Skeletal muscle tissue (tissue), 4 donors: ENCODE measurements around the gene HRH2. TPM values are rescaled to one million over a fixed set of nuclear protein-coding genes. Genes with fewer than 3 reads are reported as not detected.

Experiments
- H3K27ac ChIP-seq: one replicate; pipeline ENCODE4 v1.7.0; 2013; ENCODE audit warnings: mild to moderate bottlenecking, low read depth, low read length, inconsistent platforms
- H3K27me3 ChIP-seq, 3 donors: one replicate each; pipeline ENCODE4 v1.7.0; 2013; ENCODE audit warnings: low read length in 3 of 3; ENCODE audit not compliant: control insufficient read depth in 3 of 3, insufficient read depth in 3 of 3
- H3K36me3 ChIP-seq, 3 donors: one replicate each; pipeline ENCODE4 v1.7.0; 2013; ENCODE audit warnings: low read length in 3 of 3; ENCODE audit not compliant: control insufficient read depth in 3 of 3, insufficient read depth in 3 of 3
- H3K4me1 ChIP-seq, 3 donors: one replicate each; pipeline ENCODE4 v1.7.0; 2013; ENCODE audit warnings: low read length in 3 of 3, mild to moderate bottlenecking in 3 of 3; ENCODE audit not compliant: control insufficient read depth in 3 of 3, insufficient read depth in 3 of 3
- H3K4me3 ChIP-seq, 3 donors: one replicate each; pipeline ENCODE4 v1.7.0; 2013; ENCODE audit warnings: low read length in 3 of 3
- H3K9ac ChIP-seq, 3 donors: one replicate each; pipeline ENCODE4 v1.7.0; 2013; ENCODE audit warnings: low read length in 3 of 3, mild to moderate bottlenecking in 3 of 3, moderate library complexity in 2 of 3, low read depth in 1 of 3
- H3K9me3 ChIP-seq, 3 donors: one replicate each; pipeline ENCODE4 v1.7.0; 2013; ENCODE audit warnings: low read length in 3 of 3; ENCODE audit not compliant: control insufficient read depth in 3 of 3
- total RNA-seq: library from RNA; depleted of rRNA; stranded (reverse); fragments of >200 nt; gene quantifications from one replicate; pipeline ENCODE4 v1.2.3, GENCODE V29; 2014
- donor health status: Osteomylitis.

HRH2 gene
- total RNA-seq, 1 donor from 2014 or later: 1.0 TPM

- H3K4me3 ChIP-seq: no peak overlapping the region
- H3K4me1 ChIP-seq: peaks cover 2 to 25% (median 12%) of the 10 kb centered on the region in 3 donors
- peaks cover 2 to 16% (median 6%) of the 10 kb centered on the region in 3 donors for H3K27me3 ChIP-seq
- no peak overlapping the region for H3K9ac ChIP-seq
- H3K9me3 ChIP-seq: no peaks in the 10 kb centered on the region
- peak overlapping the region; percentile 44 for H3K27ac ChIP-seq
- H3K36me3 ChIP-seq: no peaks in the 10 kb centered on the region
Observed at GRCh38 chr5:175694371-175695160, 36.7 kb downstream of the HRH2 start.

GRCh38 chr5:175695161-175696126 is 37.6 kb downstream of the HRH2 start:
- Histone ChIP-seq H3K27ac (peak overlapping the region; percentile 44), H3K36me3 (no peaks in the 10 kb centered on the region)

GRCh38 chr5:175696139-175696854 is 38.4 kb downstream of the HRH2 start:
- no peak overlapping the region for H3K4me3 ChIP-seq
- H3K27ac ChIP-seq: peak overlapping the region; percentile 40
- peaks cover 2 to 15% (median 8%) of the 10 kb centered on the region in 3 donors for H3K4me1 ChIP-seq
- H3K36me3 ChIP-seq: no peaks in the 10 kb centered on the region
- no peaks in the 10 kb centered on the region for H3K9me3 ChIP-seq
- peaks cover 2 to 13% (median 6%) of the 10 kb centered on the region in 3 donors for H3K27me3 ChIP-seq
- H3K9ac ChIP-seq: no peak overlapping the region

More at GRCh38 chr5:175695161-175696126, 37.6 kb downstream of the HRH2 start:
- Histone ChIP-seq H3K4me3 (no peak overlapping the region), H3K4me1 (peaks cover 2 to 18% (median 8%) of the 10 kb centered on the region in 3 donors), H3K27me3 (peaks cover 2 to 13% (median 6%) of the 10 kb centered on the region in 3 donors), H3K9ac (no peak overlapping the region), H3K9me3 (no peaks in the 10 kb centered on the region)

- Histone ChIP-seq H3K27me3 (peaks cover 2 to 16% (median 6%) of the 10 kb centered on the region in 3 donors), H3K36me3 (no peaks in the 10 kb centered on the region), H3K9me3 (no peaks in the 10 kb centered on the region), H3K4me3 (no peak overlapping the region), H3K27ac (no peak overlapping the region), H3K9ac (no peak overlapping the region), H3K4me1 (peaks cover 2 to 15% (median 8%) of the 10 kb centered on the region in 3 donors)
Observed at GRCh38 chr5:175696855-175697198, 39.0 kb downstream of the HRH2 start.

GRCh38 chr5:175697846-175698245 is 40.0 kb downstream of the HRH2 start:
- H3K9me3 ChIP-seq: no peaks in the 10 kb centered on the region
- peaks cover 2 to 9% (median 8%) of the 10 kb centered on the region in 3 donors for H3K4me1 ChIP-seq
- H3K9ac ChIP-seq: no peak overlapping the region
- H3K27me3 ChIP-seq: peaks cover 2 to 13% (median 3%) of the 10 kb centered on the region in 3 donors
- no peak overlapping the region for H3K27ac ChIP-seq
- no peaks in the 10 kb centered on the region for H3K36me3 ChIP-seq
- H3K4me3 ChIP-seq: no peak overlapping the region

- Histone ChIP-seq H3K27ac (no peak overlapping the region), H3K4me1 (peaks cover 0 to 8% (median 2%) of the 10 kb centered on the region in 3 donors), H3K9me3 (no peaks in the 10 kb centered on the region), H3K9ac (no peak overlapping the region), H3K36me3 (no peaks in the 10 kb centered on the region), H3K4me3 (no peak overlapping the region), H3K27me3 (peaks cover 2 to 7% (median 3%) of the 10 kb centered on the region in 3 donors)
Observed at GRCh38 chr5:175698401-175699115, 40.7 kb downstream of the HRH2 start.

- H3K4me1 ChIP-seq: peaks cover 0 to 5% (median 0%) of the 10 kb centered on the region in 3 donors
- peaks cover 2 to 7% (median 3%) of the 10 kb centered on the region in 3 donors for H3K27me3 ChIP-seq
- H3K36me3 ChIP-seq: no peaks in the 10 kb centered on the region
- H3K27ac ChIP-seq: no peak overlapping the region
- H3K9ac ChIP-seq: no peak overlapping the region
- no peaks in the 10 kb centered on the region for H3K9me3 ChIP-seq
- H3K4me3 ChIP-seq: no peak overlapping the region
Observed at GRCh38 chr5:175700991-175701390, 43.1 kb downstream of the HRH2 start.

GRCh38 chr5:175701797-175702196 is 43.9 kb downstream of the HRH2 start:
- H3K36me3 ChIP-seq: no peaks in the 10 kb centered on the region
- no peak overlapping the region for H3K4me3 ChIP-seq
- H3K4me1 ChIP-seq: no peaks in the 10 kb centered on the region
- H3K27me3 ChIP-seq: peaks cover 0 to 7% (median 2%) of the 10 kb centered on the region in 3 donors
- no peaks in the 10 kb centered on the region for H3K9me3 ChIP-seq
- H3K9ac ChIP-seq: no peak overlapping the region
- no peak overlapping the region for H3K27ac ChIP-seq

- peaks cover 5 to 14% (median 13%) of the 10 kb centered on the region in 3 donors for H3K4me1 ChIP-seq
- H3K27ac ChIP-seq: no peak overlapping the region
- H3K4me3 ChIP-seq: no peak overlapping the region
- no peaks in the 10 kb centered on the region for H3K9me3 ChIP-seq
- no peak overlapping the region for H3K9ac ChIP-seq
- H3K36me3 ChIP-seq: no peaks in the 10 kb centered on the region
- peaks cover 0 to 3% (median 0%) of the 10 kb centered on the region in 3 donors for H3K27me3 ChIP-seq
Observed at GRCh38 chr5:175706499-175706898, 48.6 kb downstream of the HRH2 start.
